Liver (tissue), 3 donors: ENCODE measurements around the gene USH2A.

Experiments used
- GABPA ChIP-seq, 2 donors: IDR thresholded peaks in 1 of 2; conservative IDR thresholded peaks in 1 of 2; 2 replicates each; pipeline ENCODE4 v1.6.1; 2016; ENCODE audit warnings: antibody characterized with exemption in 2 of 2, mild to moderate bottlenecking in 1 of 2, moderate library complexity in 1 of 2
- JUND ChIP-seq, 2 donors: IDR thresholded peaks; 2 replicates each; pipeline ENCODE4 v1.6.1; 2016; ENCODE audit warnings: antibody characterized with exemption in 2 of 2
- TAF1 ChIP-seq: conservative IDR thresholded peaks from 2 replicates; pipeline ENCODE4 v1.6.1; 2016; ENCODE audit warnings: antibody characterized with exemption, mild to moderate bottlenecking
- TF ChIP-seq, protein P1 (sequence below): fragments of 150-350 bp; IDR thresholded peaks from 2 replicates; pipeline ENCODE4 v1.5.1; 2017; ENCODE audit warnings: improper control_type of control experiment, low read depth, low read length; ENCODE audit not compliant: missing input control
- donor health status: healthy.
- donor health status: healthy.

GRCh38 chr1:215875236-215875635, 548.0 kb downstream of the USH2A start:
- TF ChIP-seq GABPA (IDR thresholded peaks at IDR 0.05 in 1 of 2, conservative IDR thresholded peaks at IDR 0.05 in 1 of 2) (no peak), TAF1 (no peak), JUND (IDR thresholded peaks at IDR 0.05) (no peak)
- TF ChIP-seq, protein P1, sequence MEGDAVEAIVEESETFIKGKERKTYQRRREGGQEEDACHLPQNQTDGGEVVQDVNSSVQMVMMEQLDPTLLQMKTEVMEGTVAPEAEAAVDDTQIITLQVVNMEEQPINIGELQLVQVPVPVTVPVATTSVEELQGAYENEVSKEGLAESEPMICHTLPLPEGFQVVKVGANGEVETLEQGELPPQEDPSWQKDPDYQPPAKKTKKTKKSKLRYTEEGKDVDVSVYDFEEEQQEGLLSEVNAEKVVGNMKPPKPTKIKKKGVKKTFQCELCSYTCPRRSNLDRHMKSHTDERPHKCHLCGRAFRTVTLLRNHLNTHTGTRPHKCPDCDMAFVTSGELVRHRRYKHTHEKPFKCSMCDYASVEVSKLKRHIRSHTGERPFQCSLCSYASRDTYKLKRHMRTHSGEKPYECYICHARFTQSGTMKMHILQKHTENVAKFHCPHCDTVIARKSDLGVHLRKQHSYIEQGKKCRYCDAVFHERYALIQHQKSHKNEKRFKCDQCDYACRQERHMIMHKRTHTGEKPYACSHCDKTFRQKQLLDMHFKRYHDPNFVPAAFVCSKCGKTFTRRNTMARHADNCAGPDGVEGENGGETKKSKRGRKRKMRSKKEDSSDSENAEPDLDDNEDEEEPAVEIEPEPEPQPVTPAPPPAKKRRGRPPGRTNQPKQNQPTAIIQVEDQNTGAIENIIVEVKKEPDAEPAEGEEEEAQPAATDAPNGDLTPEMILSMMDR = no peak
